ENCODE results near the gene DHX34.
A peak's percentile ranks its signal among the peaks of the same experiment; 100 is the strongest.

Gene DHX34

GRCh38 chr19:47419030-47419783, 70.1 kb downstream of the DHX34 start, which contains the start of gene MEIS3:
Gene MEIS3 (minus strand): TSS chr19:47419527. CDS start chr19:47419081, 446 bp downstream.
- DNase-seq: no peak

- no peak for DNase-seq
Measured at GRCh38 chr19:47419789-47420188, 70.7 kb downstream of the DHX34 start.

DNA sequence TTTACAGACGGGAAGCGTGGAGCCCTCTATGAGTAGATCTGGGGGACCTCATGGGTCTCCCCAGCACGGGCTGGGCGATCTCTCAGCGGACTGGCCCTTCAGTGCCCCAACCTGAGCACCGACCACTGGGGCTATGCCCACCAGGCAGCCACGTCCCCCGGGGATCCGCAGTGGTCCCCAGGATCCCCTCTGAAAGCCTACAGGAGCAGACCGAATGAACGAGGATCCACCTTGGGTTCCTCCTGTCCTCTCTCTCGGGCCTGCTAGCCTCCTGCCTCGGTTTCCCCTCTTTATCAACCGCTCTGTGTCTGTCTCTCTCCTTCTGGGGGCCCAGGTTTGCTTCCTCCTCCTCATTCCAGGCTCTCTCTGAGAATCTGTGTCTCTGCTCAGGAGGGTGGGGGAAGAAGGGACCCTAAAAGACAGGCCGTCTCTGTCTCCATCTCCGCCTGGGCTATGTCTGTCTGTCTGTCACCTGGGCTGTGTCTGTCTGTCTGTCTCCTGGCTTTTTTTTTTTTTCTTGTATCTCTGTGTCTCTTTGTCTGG, 72.2 kb downstream of the DHX34 start:
- DNase-seq: no peak

DNA sequence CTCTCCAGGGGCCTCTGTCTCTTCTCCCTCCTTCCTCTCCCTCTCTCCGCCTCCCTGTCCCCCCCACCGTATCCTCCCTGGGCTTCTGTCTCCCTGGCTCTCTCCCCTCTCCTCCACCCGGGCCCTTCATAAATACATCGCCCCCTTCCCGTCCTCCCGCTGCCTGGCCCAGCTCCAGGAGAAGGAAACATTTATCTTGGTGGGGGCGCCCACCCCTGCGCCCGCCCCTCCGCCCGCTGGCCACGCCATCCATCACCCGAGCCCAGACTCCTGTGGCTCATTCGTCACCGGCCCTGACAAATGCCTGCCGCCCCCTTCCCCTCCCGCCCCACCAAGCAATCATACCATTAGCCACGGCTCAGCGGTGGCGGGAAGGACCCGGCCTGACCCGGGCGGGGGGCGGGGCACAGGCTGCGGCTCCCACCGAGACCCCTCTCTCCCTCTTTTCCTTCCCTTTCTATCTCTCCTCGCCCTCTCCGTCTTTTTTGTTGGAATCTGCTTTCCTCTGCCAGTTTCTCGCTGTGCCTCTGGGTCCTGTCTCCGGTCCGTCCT, 72.8 kb downstream of the DHX34 start:
- peak; percentile 76 for DNase-seq

DNA sequence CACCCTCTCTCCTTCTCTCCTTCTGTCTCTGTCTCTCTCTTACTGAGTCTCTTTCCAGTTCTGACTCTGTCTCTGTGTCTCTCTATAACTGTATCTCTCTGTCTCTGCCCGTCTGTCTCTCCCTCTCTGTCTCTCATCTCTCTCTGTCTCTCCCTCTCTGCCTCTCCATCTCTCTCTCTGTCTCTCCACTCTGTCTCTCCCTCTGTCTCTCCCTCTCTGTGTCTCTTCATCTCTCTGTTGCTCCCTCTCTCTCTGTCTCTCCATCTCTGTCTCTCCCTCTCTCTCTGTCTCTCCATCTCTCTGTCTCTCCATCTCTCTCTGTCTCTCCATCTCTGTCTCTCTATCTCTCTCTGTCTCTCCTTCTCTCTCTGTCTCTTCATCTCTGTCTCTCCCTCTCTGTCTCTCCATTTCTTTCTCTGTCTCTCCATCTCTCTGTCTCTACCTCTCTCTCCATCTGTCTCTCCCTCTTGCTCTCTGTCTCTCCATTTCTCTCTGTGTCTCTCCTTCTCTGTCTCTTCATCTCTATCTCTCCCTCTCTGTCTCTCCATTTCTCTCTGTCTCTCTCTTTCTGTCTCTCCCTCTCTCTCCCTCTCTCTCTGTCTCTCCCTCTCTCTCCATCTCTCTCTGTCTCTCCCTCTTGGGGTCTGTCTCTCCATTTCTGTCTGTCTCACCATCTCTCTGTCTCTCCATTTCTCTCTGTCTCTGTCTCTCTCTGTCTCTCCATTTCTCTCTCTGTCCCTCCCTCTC, 73.5 kb downstream of the DHX34 start:
- DNase-seq: no peak

DNA sequence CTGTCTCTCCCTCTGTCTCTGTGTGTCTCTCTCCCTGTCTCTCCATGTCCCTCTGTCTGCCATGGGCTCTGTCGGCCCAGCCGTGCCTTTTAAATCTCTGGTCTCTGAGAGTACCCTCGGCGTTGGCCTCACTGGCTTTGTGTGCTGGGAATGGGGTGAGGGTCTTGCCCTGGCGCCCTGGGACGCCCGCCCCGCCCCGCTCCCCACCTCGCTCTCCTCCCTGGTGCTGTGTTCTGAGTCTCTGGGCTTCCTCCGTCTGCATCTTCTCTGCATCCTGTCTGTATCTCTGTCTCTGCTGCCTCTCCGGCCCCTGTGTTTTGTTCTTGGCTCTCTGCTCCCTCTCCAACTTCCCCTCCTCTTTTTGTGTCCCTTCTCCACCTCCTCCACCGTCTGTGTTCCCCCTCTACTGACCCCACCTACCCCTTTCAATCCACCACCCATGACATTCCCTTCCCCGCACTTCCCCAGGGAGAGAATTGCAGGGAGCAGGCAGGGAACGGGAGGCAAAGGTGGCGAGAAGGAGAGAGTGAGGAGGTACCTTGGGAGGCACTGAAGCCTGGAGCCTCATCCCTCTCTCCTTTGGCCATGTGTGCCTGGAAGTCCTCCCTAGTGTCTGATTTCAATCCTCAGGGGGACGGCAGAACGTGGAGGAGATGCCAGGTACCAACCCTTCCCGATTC, 74.2 kb downstream of the DHX34 start:
- no peak for DNase-seq

- DNase-seq: peak; percentile 92
Measured at GRCh38 chr19:47427241-47428176, 78.4 kb downstream of the DHX34 start.

GRCh38 chr19:47428177-47428894, 79.2 kb downstream of the DHX34 start:
- DNase-seq: peak; percentile 93

DNA sequence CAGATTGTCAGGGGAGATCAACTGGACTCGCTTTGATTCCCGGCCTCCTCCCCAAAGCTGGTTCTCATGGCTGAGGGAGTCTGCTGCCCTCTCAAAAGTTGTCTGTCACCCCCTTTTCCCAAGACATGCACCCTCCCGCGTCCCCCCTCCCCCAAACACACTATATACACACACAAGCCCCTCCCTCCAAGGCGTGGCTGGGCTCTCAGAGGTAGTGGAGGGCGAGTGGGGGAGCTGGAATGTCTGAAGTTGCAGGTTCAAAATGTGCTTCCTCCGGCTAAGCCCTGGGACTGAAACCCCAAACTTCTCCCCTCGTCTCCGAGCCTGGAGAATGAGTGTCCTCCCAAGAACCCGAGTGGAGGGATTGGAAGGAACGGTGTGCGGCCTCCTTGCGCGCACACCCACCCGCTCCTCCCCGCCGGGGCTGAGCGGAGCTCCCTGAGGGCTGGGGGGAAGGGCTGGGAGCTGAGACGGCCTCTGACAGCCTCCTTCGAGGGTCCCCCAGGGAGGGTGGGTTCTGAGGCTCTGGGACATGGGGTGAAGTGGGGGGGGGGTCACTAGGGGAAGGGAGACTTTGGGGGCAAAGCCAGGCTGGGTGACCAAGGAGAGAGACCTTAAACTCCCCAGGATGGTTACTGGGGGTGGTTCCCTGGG, 80.2 kb downstream of the DHX34 start:
- DNase-seq: no peak

DNA sequence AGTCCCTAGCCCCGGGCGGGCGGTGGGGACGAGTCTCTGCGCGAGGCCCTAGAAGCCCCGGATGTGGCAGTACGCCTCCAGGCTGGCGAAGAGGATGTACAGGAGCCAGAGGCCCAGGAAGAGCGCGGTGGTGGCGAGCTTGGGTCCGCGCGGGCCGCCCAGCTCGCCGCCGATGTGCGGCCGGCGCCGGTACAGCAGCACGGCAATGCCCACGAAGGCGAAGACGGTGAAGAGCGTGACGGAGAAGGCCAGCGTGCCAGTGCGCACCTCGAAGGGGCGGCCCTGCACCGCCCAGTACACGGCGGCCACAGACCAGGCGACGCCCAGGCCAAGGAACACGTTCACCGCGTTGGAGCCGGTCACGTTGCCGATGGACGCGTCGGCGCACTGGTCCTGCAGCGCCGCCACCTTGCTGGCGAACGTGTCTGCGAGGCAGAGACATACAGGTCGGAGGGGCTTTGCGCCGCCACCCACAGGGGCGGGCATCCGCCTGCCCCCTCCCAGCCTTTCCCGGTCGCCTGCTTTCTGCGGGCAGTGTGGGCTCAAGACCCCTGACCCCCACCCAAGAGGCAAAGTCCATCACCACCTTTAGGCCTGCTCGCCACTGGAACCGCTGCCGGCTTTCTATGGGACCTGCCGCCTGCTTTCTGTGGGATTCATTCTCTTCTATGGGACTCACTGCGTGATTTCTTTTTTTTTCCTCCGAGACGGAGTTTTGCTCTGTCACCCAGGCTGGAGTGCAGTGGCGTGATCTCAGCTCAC, 81.1 kb downstream of the DHX34 start:
- DNase-seq: peak; percentile 82

DNA sequence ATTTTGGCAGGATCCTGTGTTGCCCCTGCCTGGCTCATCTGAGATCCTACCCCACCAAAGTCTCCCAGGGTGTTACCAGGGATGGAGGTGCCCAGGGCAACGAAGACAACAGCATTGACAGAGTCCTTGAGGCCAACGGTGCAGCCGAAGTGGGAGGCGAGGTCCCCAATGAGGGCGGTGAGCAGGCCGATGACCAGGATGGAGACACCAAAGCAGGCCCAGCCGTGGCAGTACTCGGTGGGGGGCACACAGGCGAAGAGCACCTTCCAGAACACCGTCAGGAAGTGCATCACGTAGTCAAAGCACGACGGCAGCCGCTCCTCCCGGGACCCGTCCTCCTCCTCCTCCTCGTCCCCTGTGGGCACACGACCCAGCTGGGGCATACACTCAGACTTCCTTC, 83.0 kb downstream of the DHX34 start:
- no peak for DNase-seq

All from retina (tissue), 1 donor.